K562 (cell line): ENCODE measurements around the gene H2AZ2. TPM values are rescaled to one million over a fixed set of nuclear protein-coding genes. Genes with fewer than 3 reads are reported as not detected.
A peak's percentile ranks its signal among the peaks of the same experiment; 100 is the strongest.

Source experiments
- CHCHD3 ChIP-seq: fragments of 250-450 bp; sonication (Bioruptor Pico); IDR thresholded peaks from 2 replicates; pipeline ENCODE4 v2.1.2; 2022; ENCODE audit warnings: mild to moderate bottlenecking
- HBP1 ChIP-seq: fragments of 450-650 bp; formaldehyde crosslinking; IDR thresholded peaks from 2 replicates; pipeline ENCODE4 v1.4.0; 2022; ENCODE audit warnings: missing genetic modification characterization
- HDAC1 ChIP-seq, 2 experiments: fragments of 450-650 bp; IDR thresholded peaks; 2 replicates each; pipeline ENCODE4 v1.6.1; 2016 to 2017; ENCODE audit warnings: inconsistent platforms in 1 of 2, mild to moderate bottlenecking in 1 of 2, moderate library complexity in 1 of 2
- HMGN3 ChIP-seq: IDR thresholded peaks from 2 replicates; pipeline ENCODE4 v1.6.1; 2011; ENCODE audit warnings: borderline replicate concordance, low read depth, mild to moderate bottlenecking, mixed read lengths, low read length; ENCODE audit not compliant: insufficient read length; ENCODE audit errors: extremely low read depth
- MCM3 ChIP-seq: fragments of 450-650 bp; IDR thresholded peaks from 2 replicates; pipeline ENCODE4 v1.6.1; 2016
- NR3C1 ChIP-seq: sonication (generic); formaldehyde crosslinking; IDR thresholded peaks from 2 replicates; pipeline ENCODE4 v1.8.1; 2022; ENCODE audit warnings: missing genetic modification reagents
- PKNOX1 ChIP-seq: fragments of 450-650 bp; IDR thresholded peaks from 2 replicates; pipeline ENCODE4 v1.6.1; 2016
- POU5F1 ChIP-seq: fragments of 150-350 bp; IDR thresholded peaks from 2 replicates; pipeline ENCODE4 v1.6.1; 2014; ENCODE audit warnings: borderline replicate concordance, low read length, low read depth, mild to moderate bottlenecking; ENCODE audit not compliant: partially characterized antibody
- PREB ChIP-seq: sonication (generic); formaldehyde crosslinking; IDR thresholded peaks from 2 replicates; pipeline ENCODE4 v1.8.1; 2023; ENCODE audit warnings: mild to moderate bottlenecking, missing genetic modification reagents
- PTBP1 ChIP-seq: fragments of 200-400 bp; formaldehyde crosslinking; IDR thresholded peaks from 2 replicates; pipeline ENCODE4 v1.6.1; 2017; ENCODE audit warnings: low read depth, low read length
- SMAD1 ChIP-seq: fragments of 150-350 bp; IDR thresholded peaks from 2 replicates; pipeline ENCODE4 v1.6.1; 2014; ENCODE audit warnings: low read length, low read depth; ENCODE audit not compliant: partially characterized antibody
- TRIM28 ChIP-seq: fragments of 450-650 bp; IDR thresholded peaks from 2 replicates; pipeline ENCODE4 v1.6.1; 2017
- WHSC1 ChIP-seq: IDR thresholded peaks from one replicate; pipeline ENCODE4 v1.6.1; 2012; ENCODE audit warnings: low read length, control low read depth, inconsistent platforms
- ZBTB7A ChIP-seq: IDR thresholded peaks from 2 replicates; pipeline ENCODE4 v1.6.1; 2011; ENCODE audit warnings: low read depth, mild to moderate bottlenecking, low read length, moderate library complexity, borderline replicate concordance; ENCODE audit not compliant: control insufficient read depth
- ZC3H4 ChIP-seq: sonication (generic); formaldehyde crosslinking; IDR thresholded peaks from 2 replicates; pipeline ENCODE4 v1.9.0; 2021; ENCODE audit warnings: missing genetic modification reagents, borderline replicate concordance
- ZEB2 ChIP-seq: fragments of 450-650 bp; IDR thresholded peaks from 2 replicates; pipeline ENCODE4 v1.6.1; 2016
- ZNF583 ChIP-seq: fragments of 250-450 bp; sonication (Bioruptor Pico); IDR thresholded peaks from 2 replicates; pipeline ENCODE4 v1.4.0; 2020
- ZNF586 ChIP-seq: fragments of 450-650 bp; formaldehyde crosslinking; conservative IDR thresholded peaks from 2 replicates; pipeline ENCODE4 v1.4.0; 2020; ENCODE audit warnings: mild to moderate bottlenecking, moderate library complexity
- ZNF79 ChIP-seq: fragments of 250-450 bp; sonication (Bioruptor Pico); IDR thresholded peaks from 2 replicates; pipeline ENCODE4 v1.4.0; 2020; ENCODE audit warnings: low read depth, mild to moderate bottlenecking, moderate library complexity
- polyA plus RNA-seq, 8 experiments: library from polyadenylated mRNA; depleted of rRNA in 4 of 8; stranded (reverse) in 5 of 8; unstranded in 3 of 8; fragments of >200 nt; fragmentation: Nextera tagmentation in 2 of 8; fragmentation: Illumina TruSeq in 1 of 8; extraction: Ambion mirVana in 2 of 8; extraction: Trizol in 1 of 8; gene quantifications; 2 replicates each; pipeline versions ENCODE4 v1.2.1 to v1.2.3, GENCODE V29; 2011 to 2014; ENCODE audit warnings: inconsistent platforms in 1 of 8, missing spikeins in 1 of 8
- total RNA-seq, 7 experiments: library from RNA; depleted of rRNA in 6 of 7; stranded (reverse); fragments of >200 nt in 6 of 7; fragmentation: Illumina TruSeq in 2 of 7; extraction: Trizol in 2 of 7; gene quantifications; 2 replicates each; pipeline versions ENCODE4 v1.2.1 to v1.2.3, GENCODE V29; 2011 to 2021; ENCODE audit warnings: low replicate concordance in 1 of 7
- TF ChIP-seq, protein P1 (sequence below), 2 experiments: fragments of 450-650 bp; IDR thresholded peaks; 2 replicates each; pipeline ENCODE4 v1.6.1; 2016
- TF ChIP-seq, protein P2 (sequence below): fragments of 450-650 bp; formaldehyde crosslinking; IDR thresholded peaks from 2 replicates; pipeline ENCODE4 v1.4.0; 2020; ENCODE audit warnings: mild to moderate bottlenecking, mixed read lengths

Gene H2AZ2
- total and polyA plus RNA-seq, 9 of the 15 experiments (the other 6 are each of a cell fraction or from before 2014, with no cell fraction given): 105 to 382 (median 286) TPM

DNA sequence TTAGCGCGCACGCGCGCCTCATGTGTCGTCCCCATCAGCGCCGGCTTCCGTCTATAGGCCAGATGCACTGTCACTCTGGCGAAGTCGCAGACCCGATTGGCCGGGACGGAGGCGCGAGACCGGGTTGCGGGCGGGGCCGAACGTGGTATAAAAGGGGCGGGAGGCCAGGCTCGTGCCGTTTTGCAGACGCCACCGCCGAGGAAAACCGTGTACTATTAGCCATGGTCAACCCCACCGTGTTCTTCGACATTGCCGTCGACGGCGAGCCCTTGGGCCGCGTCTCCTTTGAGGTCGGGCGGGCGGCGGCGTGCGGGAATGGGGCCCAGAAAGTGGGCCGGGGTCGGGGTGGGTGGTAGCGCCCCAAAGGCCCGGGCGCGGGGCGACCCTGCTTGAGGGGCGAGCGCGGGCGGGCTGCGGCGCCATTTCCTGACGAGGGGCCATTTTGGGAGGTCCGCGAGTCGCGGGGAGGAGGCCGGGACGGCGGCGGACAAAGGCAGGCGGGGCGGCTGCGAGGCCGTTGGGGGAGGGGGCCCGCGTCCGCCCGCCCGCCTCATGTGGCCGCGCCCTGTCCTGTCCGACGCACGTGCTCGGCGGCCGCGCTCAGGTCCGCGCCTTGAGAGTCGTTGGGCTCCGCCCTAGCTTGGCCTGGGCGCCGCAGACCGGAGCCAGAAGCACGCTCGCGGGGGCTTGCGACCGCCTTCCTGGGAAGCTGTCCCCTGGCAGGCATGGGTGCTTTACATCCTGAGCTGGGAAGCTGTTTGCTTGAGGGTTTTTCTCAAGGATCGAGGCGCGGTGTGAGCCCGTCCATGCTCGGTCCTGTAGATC lies 51.2 kb downstream of the H2AZ2 start, which contains the start of gene PPIA (continued):
- TF ChIP-seq ZNF79 (CRISPR knock-in tag) (no peak), HBP1 (CRISPR knock-in tag) (no peak; the same call in 1 of the 2 replicates), CHCHD3 (CRISPR knock-in tag) (no peak), HDAC1 (IDR thresholded peaks at IDR 0.05) (peak in 1 of 2 experiments; percentile 88; a peak in 2 of 4 replicates), ZC3H4 (CRISPR knock-in tag) (peak; percentile 99), ZNF586 (CRISPR knock-in tag) (no peak), ZBTB7A (peak; percentile 90), PTBP1 (0 out of 2 replicates have a peak, but pooled peaks have one; percentile 90), ZNF583 (CRISPR knock-in tag) (no peak), WHSC1 (no peak), TRIM28 (no peak), HMGN3 (peak; percentile 84), NR3C1 (CRISPR knock-in tag) (no peak; the same call in none of the 2 replicates), MCM3 (no peak), PKNOX1 (peak; percentile 100), ZEB2 (no peak), PREB (CRISPR knock-in tag) (peak; percentile 95), POU5F1 (no peak), SMAD1 (peak; percentile 90)
- TF ChIP-seq, protein P1, sequence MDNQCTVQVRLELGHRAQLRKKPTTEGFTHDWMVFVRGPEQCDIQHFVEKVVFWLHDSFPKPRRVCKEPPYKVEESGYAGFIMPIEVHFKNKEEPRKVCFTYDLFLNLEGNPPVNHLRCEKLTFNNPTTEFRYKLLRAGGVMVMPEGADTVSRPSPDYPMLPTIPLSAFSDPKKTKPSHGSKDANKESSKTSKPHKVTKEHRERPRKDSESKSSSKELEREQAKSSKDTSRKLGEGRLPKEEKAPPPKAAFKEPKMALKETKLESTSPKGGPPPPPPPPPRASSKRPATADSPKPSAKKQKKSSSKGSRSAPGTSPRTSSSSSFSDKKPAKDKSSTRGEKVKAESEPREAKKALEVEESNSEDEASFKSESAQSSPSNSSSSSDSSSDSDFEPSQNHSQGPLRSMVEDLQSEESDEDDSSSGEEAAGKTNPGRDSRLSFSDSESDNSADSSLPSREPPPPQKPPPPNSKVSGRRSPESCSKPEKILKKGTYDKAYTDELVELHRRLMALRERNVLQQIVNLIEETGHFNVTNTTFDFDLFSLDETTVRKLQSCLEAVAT (IDR thresholded peaks at IDR 0.05): peak; percentile 42 to 63; a peak in 1 of 4 replicates
- TF ChIP-seq, protein P2, sequence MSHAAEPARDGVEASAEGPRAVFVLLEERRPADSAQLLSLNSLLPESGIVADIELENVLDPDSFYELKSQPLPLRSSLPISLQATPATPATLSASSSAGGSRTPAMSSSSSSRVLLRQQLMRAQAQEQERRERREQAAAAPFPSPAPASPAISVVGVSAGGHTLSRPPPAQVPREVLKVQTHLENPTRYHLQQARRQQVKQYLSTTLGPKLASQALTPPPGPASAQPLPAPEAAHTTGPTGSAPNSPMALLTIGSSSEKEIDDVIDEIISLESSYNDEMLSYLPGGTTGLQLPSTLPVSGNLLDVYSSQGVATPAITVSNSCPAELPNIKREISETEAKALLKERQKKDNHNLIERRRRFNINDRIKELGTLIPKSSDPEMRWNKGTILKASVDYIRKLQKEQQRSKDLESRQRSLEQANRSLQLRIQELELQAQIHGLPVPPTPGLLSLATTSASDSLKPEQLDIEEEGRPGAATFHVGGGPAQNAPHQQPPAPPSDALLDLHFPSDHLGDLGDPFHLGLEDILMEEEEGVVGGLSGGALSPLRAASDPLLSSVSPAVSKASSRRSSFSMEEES (CRISPR knock-in tag): no peak
